HG03354 (cell line): ENCODE results near the gene PRLH.
"Not testable (repeated sequence)": the region's sequence is repeated elsewhere in the genome, so short reads cannot be mapped to it uniquely, and the experiment has no call there.

Experiments
- ATAC-seq: cut with Tn5 transposase; IDR thresholded peaks from one replicate; pipeline ENCODE4 v1.9.1; 2021; ENCODE audit warnings: mild to moderate bottlenecking; ENCODE audit not compliant: unreplicated experiment, poor library complexity, severe bottlenecking

Gene PRLH

DNA sequence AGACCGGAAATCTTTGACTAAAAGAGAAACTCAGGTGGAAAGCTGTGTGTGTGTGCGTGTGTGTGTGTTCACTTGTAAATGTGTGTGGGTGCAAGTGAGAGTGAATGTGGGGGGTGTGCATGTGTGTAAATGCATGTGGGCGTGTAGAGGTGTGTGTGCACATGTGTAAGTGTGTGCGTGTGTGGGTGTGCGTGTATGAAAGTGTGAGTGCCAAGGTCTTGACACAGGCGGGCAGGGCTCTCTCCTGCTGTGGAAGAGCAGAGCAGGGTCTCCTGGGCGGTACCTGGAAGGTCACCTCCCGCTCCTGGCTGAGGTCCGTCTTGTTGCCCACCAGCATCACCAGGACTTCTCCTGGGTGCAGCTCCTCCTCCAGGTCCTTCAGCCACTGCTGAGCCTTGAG lies 10.6 kb downstream of the PRLH start:
- no peak for ATAC-seq

DNA sequence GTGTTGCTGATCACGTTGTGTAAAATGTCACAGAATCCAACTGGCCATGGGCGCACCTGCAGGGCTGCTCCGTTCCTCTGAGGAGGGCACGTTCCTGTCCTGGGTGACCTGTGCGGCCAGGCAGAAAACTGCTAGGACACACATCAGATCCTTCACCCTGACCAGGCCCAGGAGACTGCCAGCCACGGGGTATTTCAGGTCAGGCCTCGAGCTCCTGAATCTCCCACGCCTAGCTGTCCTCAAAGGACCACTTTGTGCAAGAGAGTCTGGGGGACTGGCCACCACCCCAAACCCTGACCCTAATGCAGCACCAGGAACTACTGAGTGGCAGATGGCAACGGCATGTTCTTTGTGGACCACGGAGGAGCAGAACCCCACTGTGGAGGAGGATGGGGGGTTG lies 11.1 kb downstream of the PRLH start:
- no peak for ATAC-seq

DNA sequence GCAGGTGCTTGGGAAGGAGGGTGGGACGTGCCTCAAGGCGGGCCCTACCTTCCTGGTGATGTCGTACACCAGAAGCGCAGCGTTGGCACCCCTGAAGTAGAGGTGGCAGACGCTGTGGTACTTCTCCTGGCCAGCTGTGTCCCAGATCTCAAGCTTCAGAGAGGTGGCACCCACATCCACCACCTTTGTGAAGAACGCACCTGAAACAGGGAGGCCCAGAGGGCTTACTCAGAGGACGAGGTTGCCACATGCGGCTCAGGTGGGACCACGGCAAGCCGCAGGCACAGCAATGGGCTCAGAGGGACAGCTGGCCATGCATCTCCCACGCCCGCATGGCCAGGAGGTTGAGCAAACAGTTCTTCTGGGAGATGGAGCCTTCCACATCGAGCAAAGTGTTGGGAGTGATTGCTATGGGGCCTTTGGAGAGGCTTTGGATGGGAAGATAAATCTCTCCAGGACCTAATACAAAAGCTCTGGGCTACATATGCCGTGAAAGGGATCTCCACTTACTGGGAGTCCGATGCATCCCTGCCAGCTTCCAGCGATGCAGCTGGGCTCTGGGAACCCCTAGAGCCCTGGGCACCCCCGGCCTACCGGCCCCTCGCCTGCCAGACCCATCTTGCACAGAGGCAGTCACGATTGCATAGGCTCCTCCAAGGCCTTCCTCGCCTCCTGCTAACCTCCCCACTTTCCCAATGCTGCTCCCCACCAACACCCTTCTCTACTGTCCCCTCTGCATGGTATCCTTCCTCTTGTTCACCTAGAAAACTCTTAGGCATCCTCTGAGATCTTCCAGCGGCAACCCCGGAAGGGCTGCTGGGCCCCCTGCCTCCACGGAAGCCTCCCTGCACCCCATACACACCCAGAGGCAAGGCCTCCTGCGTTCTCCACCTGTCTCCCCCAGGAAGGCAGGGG lies 11.8 kb downstream of the PRLH start:
- ATAC-seq = no peak

DNA sequence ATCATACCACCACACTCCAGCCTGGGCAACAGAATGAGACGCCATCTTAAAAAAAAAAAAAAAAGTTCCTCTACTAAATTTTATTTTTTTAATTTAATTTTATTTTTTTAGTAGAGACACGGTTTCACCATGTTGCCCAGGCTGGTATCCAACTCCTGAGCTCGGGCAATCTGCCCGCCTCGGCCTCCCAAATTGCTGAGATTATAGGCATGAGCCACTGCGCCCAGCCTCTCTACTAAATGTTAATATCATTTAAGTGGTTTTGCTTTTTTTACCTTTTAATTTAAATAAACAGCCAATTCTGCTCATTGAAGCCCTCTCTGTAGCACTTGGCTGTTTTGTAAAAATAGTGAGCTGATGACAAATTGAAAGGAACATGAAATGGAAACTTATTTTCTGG lies 15.0 kb downstream of the PRLH start:
- ATAC-seq = no peak

DNA sequence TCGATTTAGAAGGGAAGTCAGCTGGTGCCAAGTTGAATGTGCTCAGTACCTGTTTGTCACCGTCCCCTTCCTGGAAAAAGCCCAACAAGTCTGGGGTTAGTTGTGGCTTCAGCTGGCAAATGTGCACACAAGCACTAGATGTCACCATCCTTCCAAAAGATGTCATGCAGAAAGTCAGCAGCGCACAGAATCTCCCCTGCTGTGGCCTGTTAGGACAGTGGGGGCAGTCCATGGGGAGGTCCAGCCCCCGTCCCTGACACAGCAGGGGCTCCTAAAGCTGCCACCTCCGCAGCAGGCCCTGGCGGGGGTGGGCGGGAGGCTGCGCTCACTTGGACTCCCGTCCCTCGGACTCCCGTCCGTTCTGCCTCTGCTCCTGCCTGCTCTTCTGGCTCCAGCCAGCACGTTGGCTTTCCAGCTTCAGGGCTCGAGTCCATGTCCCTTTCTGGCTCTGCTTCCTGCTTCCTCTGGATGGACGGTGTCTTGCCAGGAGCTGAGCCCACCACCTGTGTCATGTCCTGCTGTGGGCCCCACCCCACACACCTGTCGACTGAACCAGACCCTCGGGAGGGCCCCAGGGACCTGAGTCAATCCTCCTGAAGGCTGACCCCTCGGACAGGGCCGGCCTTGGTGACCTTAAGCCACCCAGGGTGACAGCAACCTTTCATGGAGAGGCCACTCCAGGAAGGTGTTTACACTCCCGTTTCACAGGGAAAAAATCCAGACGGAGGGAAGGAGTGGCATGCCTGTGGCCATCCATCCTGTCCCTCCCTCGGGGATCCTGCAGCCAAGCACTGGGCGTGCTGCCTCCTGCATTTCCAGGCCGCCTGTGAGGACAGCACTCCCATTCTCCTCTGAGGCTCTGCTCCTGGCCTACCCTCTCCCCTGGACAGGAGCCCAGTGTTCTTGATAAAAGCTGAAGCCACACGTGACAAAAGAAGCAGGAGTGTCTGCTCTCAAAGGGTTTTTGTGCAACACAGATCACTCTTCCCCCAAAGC lies 15.7 kb downstream of the PRLH start:
- no peak for ATAC-seq

DNA sequence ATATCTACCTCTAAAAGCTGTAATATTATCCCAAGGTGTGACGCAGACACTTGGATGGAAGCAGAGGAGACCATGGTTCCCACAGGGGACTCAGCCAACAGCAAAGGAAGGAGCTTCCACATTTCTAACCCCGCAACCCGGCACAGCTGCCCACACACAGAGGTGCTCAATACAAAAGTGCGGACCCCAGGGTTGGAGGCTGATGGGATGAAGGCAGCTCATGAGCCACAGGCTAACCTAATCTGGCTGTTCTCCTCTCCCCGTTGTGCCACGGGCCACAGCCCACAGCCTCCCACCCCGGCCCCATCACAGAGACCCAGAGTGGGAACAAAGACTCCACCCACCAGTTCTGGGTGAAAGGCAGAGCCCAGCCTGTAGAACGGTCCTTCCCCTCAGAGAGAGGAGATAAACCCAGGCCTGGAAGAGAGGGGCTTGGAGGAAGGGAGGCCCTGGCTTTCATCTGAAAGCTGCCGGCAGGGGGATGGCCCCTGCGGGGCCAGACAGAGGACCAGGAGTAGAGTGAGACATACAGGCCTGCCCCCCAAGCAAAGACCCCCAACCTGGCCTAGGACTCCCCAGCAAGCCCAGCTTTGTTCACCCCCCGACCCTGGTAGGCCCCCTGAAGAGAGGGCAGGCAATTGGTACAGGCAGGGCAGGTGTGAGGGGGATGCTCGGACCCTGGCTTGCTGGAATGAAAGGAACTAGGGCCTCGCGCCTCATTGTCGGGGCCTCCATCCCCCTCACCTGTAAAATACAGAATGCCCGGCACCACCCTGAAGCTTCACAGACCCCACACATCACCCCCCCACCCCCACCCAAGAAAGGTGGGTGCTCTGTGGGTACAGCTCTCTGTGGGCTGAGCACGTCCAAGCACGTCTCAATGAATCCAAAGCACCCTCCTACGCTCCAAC lies 17.3 kb downstream of the PRLH start:
- no peak for ATAC-seq

DNA sequence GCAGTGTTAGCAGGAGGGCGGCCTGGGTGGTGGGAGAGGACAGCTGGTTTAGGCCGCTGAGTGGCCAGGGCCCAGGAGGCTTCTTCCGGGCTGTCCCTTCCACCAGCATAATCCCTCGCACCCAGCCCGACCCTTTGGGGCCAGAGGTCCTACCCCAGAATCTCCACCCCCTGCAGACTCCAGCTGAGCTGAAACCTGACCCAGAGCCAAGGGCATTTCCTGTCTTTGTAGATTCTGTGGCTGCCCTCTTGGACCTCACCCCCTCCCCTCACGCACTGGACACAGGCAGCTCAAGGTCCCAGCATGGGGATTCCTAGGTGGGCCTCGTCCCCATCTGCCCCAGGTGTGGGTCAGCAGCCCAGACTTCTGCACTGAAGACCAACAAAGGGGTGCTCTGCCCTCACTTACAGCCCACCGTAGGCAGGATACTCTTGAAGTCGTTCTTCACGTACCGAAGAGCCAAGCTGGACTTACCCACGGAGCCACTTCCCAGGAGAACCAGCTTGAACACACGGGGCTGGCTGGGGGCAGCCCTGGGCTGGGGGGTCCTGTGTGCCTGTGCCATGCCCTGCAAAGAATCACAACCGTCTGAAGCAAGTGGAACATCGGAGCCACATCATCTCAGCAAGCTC lies 19.3 kb downstream of the PRLH start:
- no peak for ATAC-seq

DNA sequence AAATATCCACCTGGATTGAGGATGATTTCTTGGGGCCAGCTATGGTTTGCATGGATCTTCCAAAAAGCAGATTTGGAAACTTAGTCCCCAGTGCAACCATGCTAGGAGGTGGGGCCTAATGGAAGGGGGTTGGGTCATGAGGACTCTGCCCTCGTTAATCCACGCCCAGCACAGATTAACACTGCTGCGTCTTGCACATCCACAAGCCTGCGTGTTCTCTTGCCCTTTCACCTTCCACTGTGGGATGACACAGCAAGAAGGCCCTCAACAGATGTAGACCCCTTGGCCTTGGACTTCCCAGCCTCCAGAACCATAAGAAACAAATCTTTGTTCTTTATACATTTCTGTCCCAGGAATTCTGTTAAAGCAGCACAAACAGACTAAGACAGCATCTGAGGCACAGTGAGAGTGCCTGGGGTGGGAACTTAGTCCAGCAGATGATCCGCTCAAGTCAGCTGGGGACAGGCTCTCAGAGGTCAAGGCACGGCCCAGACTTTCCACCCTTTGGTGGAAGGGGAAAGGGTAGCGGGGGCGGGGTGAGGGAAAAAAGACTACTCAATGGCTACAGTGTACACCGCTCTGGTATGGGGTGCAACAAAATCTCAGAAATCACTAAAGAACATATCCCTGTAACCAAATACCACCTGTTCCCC lies 21.8 kb downstream of the PRLH start:
- ATAC-seq = no peak

DNA sequence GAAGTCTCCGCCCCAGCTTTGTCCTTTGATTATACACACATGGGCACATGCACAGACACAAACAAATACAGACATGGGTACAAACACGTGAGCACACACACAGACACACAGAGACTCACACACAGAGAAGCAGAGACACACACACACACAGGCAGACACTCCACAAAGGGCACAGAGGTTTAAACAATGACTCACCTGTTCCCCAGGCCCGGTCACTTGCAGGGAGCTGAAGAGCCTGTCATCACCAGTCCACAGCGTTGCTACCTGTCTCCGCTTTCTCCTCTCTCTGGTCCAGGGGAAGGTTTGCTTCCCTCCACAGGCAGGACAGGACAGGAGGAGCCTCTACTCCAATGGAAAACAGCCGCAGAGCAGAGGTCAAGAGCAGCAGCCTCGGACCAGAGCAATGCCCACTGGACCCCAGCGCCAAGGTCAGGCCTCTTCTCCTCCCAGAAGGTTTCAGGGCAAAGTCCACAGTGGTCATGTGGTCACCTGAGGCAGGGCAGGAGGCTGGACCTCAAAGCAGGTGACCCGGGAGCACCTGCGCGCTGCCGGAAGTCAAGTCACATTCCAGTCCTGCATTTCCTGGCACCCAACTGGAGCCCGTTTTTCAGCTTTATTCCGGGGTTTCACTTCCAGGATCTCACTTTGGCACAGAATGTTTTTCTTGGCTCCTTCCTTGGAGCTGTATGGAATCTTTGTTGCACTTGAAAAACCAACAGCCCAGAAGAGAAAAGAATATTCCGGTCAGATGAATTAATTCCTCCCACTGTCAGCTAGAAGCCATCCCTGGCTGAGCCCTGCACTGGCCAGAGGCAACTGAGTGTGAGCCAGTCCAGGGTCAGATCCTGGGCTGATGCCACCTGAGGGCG lies 24.1 kb downstream of the PRLH start, which contains the start of gene RAB17:
TSS of gene RAB17 (minus strand) at position 463 of the 869 bp plus-strand sequence. CDS start 4,580 bp downstream, outside the sequence.
- ATAC-seq = no peak

DNA sequence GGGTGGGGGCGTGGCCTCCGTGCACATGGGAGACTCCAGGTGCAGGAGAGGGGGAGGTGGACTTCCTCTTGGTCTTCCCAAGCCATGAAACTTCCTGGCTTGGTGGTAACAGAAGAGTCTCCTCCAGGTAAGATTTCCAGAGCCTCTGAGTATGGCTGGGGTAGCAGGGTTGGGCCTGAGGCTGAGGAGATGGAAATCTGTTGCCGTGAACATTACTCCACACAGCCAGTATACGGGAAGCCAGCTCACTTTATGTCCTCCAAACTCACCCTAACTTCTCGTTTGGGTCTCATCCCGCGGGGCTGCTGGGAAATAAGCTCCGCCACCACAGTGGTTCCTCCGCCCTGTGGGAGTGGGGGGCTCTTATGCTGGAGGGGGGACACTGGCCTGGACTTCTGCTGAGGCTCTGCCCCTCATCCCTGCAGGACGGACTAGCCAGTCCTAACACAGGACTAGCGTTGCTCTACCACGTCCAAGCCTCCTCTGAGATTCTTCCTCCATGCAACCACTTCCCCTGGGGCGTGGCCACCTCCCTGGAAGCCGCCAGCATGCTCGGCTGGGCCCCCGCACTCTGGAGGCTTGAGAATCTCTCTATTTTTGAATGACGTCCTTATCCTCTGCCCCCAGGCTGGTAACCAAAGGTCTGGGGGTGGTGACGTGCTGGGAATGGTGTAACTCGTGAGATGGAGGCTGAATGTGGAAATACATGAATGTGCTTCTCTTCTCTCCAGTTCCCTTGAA lies 24.9 kb downstream of the PRLH start:
- no peak for ATAC-seq

DNA sequence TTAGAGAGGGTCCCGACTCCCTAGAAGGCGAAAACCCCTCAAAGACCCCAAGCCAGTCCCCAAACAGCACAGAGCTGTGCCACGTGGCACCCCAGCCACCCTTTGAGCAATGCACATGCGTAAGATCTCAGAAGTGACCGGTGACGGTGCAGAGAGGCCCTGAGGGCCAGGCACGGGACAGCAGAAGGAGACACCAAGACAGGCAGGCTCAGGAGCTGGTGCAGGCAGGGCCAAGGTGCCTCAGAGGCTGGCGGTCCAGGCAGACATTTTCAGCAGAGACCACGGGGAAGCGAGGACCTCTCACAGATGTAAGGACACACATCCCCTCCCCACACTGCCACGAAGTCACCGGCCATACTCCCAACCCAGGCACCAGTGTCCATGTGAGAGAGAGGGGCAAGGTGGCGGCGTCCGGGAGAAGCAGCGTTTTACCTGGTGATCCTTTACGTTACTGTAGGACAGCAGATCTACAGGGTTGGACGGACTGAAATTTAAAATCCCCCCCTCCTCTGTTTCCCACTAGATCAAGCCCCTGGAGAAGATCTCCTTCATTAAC lies 26.1 kb downstream of the PRLH start:
- ATAC-seq = no peak

DNA sequence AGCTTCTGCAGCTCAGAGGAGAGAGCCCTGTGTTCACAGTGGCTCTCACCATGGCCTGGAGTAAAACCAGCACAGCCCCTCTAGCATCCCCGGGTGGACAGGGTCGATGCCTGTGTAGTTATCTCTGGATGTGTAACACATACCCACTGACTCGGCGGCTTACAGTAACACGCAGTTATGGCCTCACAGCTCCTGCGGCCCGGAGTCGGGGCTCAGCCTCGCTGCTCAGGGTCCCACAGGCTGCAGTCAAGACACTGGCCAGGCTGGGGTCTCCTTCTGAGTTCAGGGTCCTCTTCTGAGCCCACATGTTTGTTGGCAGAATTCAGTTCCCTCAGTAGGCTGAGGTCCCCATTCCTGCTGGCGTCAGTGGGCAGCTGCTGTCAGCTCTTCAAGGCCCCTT lies 26.7 kb downstream of the PRLH start:
- no peak for ATAC-seq

DNA sequence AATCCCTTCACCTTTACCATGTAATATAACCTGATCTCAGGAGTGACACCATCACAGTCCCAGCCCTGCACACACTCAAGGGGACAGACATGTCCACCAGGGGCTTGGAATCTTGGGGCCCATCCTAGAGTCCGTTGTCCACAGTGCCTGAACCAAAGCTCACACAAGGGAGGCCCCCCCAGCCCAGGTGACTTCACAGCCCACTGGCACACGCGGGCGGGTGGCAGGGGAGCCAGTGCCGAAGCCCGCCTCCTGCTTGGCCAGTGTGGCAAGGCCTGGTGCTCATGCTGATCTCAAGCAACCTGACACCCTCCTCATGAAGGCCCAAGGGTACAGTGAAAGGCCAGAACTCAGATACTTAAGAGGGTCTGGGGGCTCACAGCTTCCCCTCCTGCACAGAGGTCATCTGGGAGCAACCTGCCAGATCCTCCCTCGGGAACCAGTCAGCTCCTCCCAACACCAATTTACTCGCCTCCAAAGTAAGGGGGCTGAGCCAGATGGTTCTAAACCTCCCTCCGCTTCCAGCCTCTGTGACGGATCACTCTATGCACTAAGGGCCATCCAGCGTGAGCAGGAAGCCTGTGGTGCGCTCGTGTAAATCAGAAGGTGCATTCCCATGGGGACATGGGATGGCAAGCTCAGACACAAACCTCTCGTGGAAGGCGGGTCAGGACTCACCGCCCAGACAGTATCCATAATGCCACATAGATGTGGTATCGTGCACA lies 27.4 kb downstream of the PRLH start:
- no peak for ATAC-seq

DNA sequence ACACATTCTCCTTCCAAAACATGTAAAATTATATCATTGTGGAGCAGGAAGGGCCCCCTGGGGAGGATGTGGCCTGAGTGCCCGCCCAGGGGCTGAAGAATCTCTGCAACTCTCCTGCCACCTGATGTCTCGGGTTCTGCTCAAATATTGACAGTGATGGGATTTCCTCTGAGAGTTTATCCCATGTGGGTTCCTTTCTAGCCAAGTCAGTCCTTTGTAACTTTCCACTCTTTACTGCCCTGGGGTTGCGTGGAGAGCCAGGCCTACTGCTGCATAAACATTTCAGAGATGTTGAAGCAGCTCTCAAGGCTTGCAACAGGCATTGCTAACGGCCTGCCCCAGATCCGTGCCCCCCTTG lies 28.1 kb downstream of the PRLH start:
- no peak for ATAC-seq

DNA sequence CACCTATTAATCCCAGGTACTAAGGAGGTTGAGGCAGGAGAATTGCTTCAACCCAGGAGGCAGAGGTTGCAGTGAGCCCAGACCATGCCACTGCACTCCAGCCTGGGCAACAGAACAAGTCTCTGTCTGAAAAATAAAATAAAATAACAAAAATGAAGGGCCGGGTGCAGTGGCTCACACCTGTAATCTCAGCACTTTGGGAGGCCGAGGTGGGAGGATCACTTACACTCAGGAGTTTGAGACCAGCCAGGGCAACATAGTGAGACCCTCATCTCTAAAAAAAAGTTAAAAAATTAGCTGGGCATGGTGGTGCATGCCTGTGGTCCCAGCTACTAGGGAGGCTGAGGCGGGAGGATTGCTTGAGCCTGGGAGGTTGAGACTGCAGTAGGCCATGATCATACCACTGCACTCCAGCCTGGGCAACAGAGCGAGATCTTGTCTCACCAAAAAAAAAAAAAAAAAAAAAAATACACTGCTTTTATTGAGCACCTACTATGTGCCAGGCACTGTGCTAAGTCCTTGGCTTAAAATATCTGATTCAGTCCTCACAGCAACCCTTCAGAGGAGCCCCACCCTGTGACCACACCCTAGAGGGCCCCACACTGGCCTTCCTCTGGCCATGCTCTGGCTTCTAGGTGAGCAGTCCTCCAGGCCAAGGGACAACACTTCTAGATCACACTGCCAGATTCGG lies 29.6 kb downstream of the PRLH start:
- ATAC-seq = not testable (repeated sequence)
